CD4-positive, alpha-beta T cell (primary cell): ENCODE data around the gene MBD3L2. TPM values are rescaled to one million over a fixed set of nuclear protein-coding genes. Genes with fewer than 3 reads are reported as not detected.

Experiments used
- ATAC-seq: fragments of 200-7000 bp; cut with Tn5 transposase; one replicate; pipeline ENCODE4 v1.10.0; 2022; ENCODE audit warnings: mild to moderate bottlenecking; ENCODE audit not compliant: poor library complexity
- CTCF ChIA-PET: fragments of 350-600 bp; sonication (Branson Sonifier 250); formaldehyde crosslinking; loops from one replicate; lab custom pipeline; 2021; ENCODE audit warnings: antibody characterized with exemption, inconsistent platforms; lab: Charles Lee
- POLR2A ChIA-PET: fragments of 350-600 bp; sonication (Branson Sonifier 250); formaldehyde crosslinking; loops from one replicate; lab custom pipeline; 2021; ENCODE audit warnings: antibody characterized with exemption, inconsistent platforms; lab: Charles Lee
- DNase-seq, 14 experiments: peaks; one replicate each; pipeline ENCODE4 v3.0.0-alpha.2; 2013 to 2020; ENCODE audit warnings: mixed read lengths in 2 of 14
- H3K27ac ChIP-seq, 2 donors: one replicate each; pipeline versions ENCODE4 v1.5.1 to v1.7.0; 2013; ENCODE audit warnings: low read length in 2 of 2, low read depth in 1 of 2, mild to moderate bottlenecking in 1 of 2
- H3K27me3 ChIP-seq, 2 experiments: 1 replicate in 1 of 2; 2 replicates in 1 of 2; pipeline versions ENCODE4 v1.6.1 to v1.7.0; 2013; ENCODE audit warnings: low read length in 2 of 2, control low read depth in 1 of 2, mild to moderate bottlenecking in 1 of 2, moderate library complexity in 1 of 2; ENCODE audit not compliant: insufficient read depth in 2 of 2, control insufficient read depth in 1 of 2
- H3K36me3 ChIP-seq: one replicate; pipeline ENCODE4 v1.6.1; 2013; ENCODE audit warnings: low read length, control low read depth; ENCODE audit not compliant: insufficient read depth
- H3K4me1 ChIP-seq: one replicate; pipeline ENCODE4 v1.6.1; 2013; ENCODE audit warnings: low read length, control low read depth; ENCODE audit not compliant: insufficient read depth
- H3K4me3 ChIP-seq: one replicate; pipeline ENCODE4 v1.5.1; 2013; ENCODE audit warnings: mild to moderate bottlenecking, low read length, moderate library complexity
- H3K9me3 ChIP-seq, 2 experiments: 1 replicate in 1 of 2; 2 replicates in 1 of 2; pipeline versions ENCODE4 v1.6.1 to v1.7.0; 2013; ENCODE audit warnings: low read length in 2 of 2, mild to moderate bottlenecking in 2 of 2, control low read depth in 1 of 2, moderate library complexity in 1 of 2; ENCODE audit not compliant: control insufficient read depth in 1 of 2, insufficient read depth in 1 of 2
- H3K27ac Mint-ChIP-seq: one replicate; pipeline ENCODE4 v1.8.0; 2020; ENCODE audit warnings: mixed read lengths
- H3K27me3 Mint-ChIP-seq: one replicate; pipeline ENCODE4 v1.8.0; 2021; ENCODE audit warnings: mixed read lengths
- H3K36me3 Mint-ChIP-seq: one replicate; pipeline ENCODE4 v1.8.0; 2021; ENCODE audit warnings: low read depth, mixed read lengths
- H3K4me1 Mint-ChIP-seq: one replicate; pipeline ENCODE4 v1.8.0; 2021; ENCODE audit warnings: low read depth, mixed read lengths
- H3K4me3 Mint-ChIP-seq: one replicate; pipeline ENCODE4 v1.8.0; 2020; ENCODE audit warnings: mild to moderate bottlenecking, mixed read lengths
- H3K9me3 Mint-ChIP-seq: one replicate; pipeline ENCODE4 v1.8.0; 2020; ENCODE audit warnings: mixed read lengths
- intact Hi-C, 2 experiments: fragments of 100-400 bp; cut with DNase I in 1 of 2; cut with micrococcal nuclease in 1 of 2; formaldehyde crosslinking; loops; one replicate each; pipeline versions ENCODE4 v1.15.1 to v1.9.0; 2023 to 2025; cut with DNase I, micrococcal nuclease
- total RNA-seq, 174 experiments: library from RNA in 2 of 174; stranded (reverse) in 2 of 174; gene quantifications; one replicate each; pipeline ENCODE4 v1.2.3 and lab custom pipeline; 2021 to 2026
- TF ChIP-seq, protein P1 (sequence below): fragments of 200-600 bp; IDR thresholded peaks from one replicate; pipeline ENCODE4 v1.8.0; 2022; ENCODE audit warnings: antibody characterized with exemption, mild to moderate bottlenecking

Gene MBD3L2
- total RNA-seq, 2 experiments from 2014 or later: not detected

DNA sequence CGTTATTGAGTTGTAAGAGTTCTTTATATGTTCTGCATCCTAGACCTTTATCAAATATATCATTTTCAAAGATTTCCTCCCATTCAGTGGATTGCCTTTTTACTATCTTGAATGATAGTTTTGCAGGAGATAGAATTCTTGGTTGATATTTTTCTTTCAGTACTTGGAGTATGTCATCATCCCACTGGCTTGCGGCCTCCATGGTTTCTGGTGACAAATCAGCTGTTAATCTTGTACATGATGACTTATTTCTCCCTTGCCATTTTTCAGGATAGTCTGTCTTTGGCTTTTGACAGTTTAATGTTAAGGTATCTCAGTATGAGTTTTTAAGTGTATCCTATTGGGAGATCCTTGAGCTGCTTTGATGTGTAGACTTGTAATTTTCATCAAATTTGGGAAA, 28.9 kb downstream of the MBD3L2 start:
- peaks cover 8% of the 10 kb centered on the region for H3K9me3 Mint-ChIP-seq

DNA sequence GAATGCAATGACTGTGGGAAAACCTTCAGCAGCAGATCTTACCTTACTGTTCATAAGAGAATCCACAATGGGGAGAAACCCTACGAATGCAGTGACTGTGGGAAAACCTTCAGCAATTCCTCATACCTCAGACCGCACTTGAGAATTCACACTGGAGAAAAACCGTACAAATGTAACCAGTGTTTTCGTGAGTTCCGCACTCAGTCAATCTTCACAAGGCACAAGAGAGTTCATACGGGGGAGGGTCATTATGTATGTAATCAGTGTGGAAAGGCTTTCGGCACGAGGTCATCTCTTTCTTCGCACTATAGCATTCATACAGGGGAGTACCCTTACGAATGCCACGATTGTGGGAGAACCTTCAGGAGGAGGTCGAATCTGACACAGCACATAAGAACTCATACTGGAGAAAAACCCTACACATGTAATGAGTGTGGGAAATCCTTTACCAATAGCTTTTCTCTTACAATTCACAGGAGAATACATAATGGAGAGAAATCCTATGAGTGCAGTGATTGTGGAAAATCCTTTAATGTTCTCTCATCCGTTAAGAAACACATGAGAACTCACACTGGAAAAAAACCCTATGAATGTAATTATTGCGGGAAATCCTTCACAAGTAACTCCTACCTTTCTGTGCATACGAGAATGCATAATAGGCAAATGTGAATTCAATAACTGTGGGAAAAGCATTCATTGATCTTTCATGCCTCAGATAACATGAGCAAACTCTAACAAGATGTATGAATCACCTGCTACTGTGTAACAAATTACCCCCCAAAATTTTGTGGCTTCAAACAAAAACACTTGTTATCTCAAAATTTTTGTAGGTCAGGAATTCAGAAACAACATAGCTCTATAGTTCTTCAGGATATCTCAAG, 34.2 kb downstream of the MBD3L2 start:
- Histone ChIP-seq H3K4me3 (no peak overlapping the region), H3K27ac (no peak overlapping the region), H3K27me3 (no peaks in the 10 kb centered on the region), H3K9me3 (peaks cover 71 to 99% of the 10 kb centered on the region in 2 experiments), H3K36me3 (peaks cover 61% of the 10 kb centered on the region), H3K4me1 (no peaks in the 10 kb centered on the region)
- no peak for DNase-seq
- H3K9me3 Mint-ChIP-seq: peaks cover 5% of the 10 kb centered on the region
- TF ChIP-seq, protein P1, sequence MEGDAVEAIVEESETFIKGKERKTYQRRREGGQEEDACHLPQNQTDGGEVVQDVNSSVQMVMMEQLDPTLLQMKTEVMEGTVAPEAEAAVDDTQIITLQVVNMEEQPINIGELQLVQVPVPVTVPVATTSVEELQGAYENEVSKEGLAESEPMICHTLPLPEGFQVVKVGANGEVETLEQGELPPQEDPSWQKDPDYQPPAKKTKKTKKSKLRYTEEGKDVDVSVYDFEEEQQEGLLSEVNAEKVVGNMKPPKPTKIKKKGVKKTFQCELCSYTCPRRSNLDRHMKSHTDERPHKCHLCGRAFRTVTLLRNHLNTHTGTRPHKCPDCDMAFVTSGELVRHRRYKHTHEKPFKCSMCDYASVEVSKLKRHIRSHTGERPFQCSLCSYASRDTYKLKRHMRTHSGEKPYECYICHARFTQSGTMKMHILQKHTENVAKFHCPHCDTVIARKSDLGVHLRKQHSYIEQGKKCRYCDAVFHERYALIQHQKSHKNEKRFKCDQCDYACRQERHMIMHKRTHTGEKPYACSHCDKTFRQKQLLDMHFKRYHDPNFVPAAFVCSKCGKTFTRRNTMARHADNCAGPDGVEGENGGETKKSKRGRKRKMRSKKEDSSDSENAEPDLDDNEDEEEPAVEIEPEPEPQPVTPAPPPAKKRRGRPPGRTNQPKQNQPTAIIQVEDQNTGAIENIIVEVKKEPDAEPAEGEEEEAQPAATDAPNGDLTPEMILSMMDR: no peak
- ChIA-PET POLR2A (interaction anchor here (0.7 kb wide), 1 partner anchor 14 kb away, joined by 4 read pairs; the partner anchor contains the start of gene ZNF557), CTCF (no interaction called here)
- H3K36me3 Mint-ChIP-seq: peaks cover 89% of the 10 kb centered on the region
- ATAC-seq: no peak
- H3K4me1 Mint-ChIP-seq: no peaks in the 10 kb centered on the region
- intact Hi-C loops: loop anchor here in 1 of 2 experiments (2.0 to 5.0 kb wide), 2 partner anchors 13 to 191 kb away; no protein-coding TSS in a partner anchor
- H3K4me3 Mint-ChIP-seq: no peak overlapping the region
- H3K27me3 Mint-ChIP-seq: no peaks in the 10 kb centered on the region
- H3K27ac Mint-ChIP-seq: peak overlapping the region; percentile 6

More for the DNA sequence above, 28.9 kb downstream of the MBD3L2 start:
- intact Hi-C loops: no loop called here
- Histone ChIP-seq H3K36me3 (peaks cover 99% of the 10 kb centered on the region), H3K9me3 (peaks cover 73 to 83% of the 10 kb centered on the region in 2 experiments), H3K4me3 (no peak overlapping the region), H3K27ac (no peak overlapping the region), H3K27me3 (no peaks in the 10 kb centered on the region), H3K4me1 (no peaks in the 10 kb centered on the region)
- Mint-ChIP-seq H3K36me3 (peaks cover 98% of the 10 kb centered on the region), H3K4me1 (peaks cover 4% of the 10 kb centered on the region), H3K4me3 (no peak overlapping the region), H3K27me3 (no peaks in the 10 kb centered on the region), H3K27ac (no peak overlapping the region)
- peak in 1 of 14 experiments; percentile 19 for DNase-seq
- TF ChIP-seq, protein P1: no peak
- ATAC-seq: no peak
- CTCF ChIA-PET: no interaction called here
- POLR2A ChIA-PET: interaction anchor here (0.6 kb wide), 1 partner anchor 398 kb away, joined by 3 read pairs; no protein-coding TSS in a partner anchor

DNA sequence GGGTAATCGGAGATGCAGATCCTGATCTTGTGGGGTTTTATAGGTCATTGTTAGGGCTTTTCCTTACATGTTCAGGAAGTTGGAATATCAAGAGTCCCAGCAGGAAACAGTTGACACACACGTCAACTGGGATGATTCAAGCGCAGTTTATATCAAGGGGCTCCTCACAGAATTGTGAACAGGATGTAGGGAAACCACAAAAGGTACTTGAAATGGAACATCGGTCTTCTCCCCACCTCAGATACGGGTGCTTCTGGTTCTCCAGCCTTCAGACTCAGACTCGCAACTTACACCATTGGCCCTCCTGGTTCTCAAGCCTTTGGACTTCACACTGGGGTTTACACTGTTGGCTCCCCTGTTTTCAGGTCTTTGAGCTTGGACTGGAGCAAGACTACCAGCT, 39.9 kb downstream of the MBD3L2 start:
- Mint-ChIP-seq H3K36me3 (peaks cover 72% of the 10 kb centered on the region), H3K27me3 (no peaks in the 10 kb centered on the region), H3K4me3 (no peak overlapping the region), H3K4me1 (peaks cover 7% of the 10 kb centered on the region), H3K9me3 (peaks cover 11% of the 10 kb centered on the region), H3K27ac (no peak overlapping the region)
- ChIA-PET CTCF (no interaction called here), POLR2A (interaction anchor here (1.0 to 2.1 kb wide), 3 partner anchors 10 to 20 kb away, joined by 6 to 12 read pairs (median 6); partner anchors contain the start of gene ZNF557)
- Histone ChIP-seq H3K27ac (no peak overlapping the region), H3K4me1 (peaks cover 10% of the 10 kb centered on the region), H3K27me3 (no peaks in the 10 kb centered on the region), H3K36me3 (peaks cover 4% of the 10 kb centered on the region), H3K9me3 (peaks cover 65 to 79% of the 10 kb centered on the region in 2 experiments), H3K4me3 (no peak overlapping the region)
- TF ChIP-seq, protein P1: no peak
- intact Hi-C loops: no loop called here
- no peak for DNase-seq
- no peak for ATAC-seq
